SIG-M5 treated with dmso at 0.1 percent for 504 hours (cell line): ENCODE data around the gene NRGN.
A peak's percentile ranks its signal among the peaks of the same experiment; 100 is the strongest.

Source experiments
- DNase-seq: peaks from one replicate; lab custom pipeline; 2025; ENCODE audit not compliant: unreplicated experiment; lab: John Stamatoyannopoulos, UW

Gene NRGN

GRCh38 chr11:124779568-124779967 lies 39.8 kb downstream of the NRGN start:
- no peak for DNase-seq

GRCh38 chr11:124783002-124783401 lies 43.3 kb downstream of the NRGN start:
- DNase-seq = no peak

DNA sequence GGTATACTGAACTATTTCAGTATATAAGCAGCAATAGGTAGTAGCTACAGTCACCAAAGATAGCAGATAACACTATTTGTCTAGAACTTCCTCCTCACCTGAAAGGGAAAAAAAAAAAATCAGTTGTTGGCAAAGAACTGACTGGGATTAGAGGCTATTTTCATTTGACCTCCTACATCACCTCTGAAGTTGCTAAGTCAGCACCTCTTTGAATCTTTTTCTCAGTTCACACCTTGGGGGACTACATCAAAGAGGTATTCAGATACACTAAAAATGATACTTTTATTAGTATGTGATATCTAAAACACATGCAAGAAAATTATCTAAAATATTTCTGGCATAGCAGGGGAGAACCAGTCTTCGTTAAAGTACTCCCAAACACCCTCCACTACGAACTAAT lies 44.3 kb downstream of the NRGN start:
- no peak for DNase-seq

DNA sequence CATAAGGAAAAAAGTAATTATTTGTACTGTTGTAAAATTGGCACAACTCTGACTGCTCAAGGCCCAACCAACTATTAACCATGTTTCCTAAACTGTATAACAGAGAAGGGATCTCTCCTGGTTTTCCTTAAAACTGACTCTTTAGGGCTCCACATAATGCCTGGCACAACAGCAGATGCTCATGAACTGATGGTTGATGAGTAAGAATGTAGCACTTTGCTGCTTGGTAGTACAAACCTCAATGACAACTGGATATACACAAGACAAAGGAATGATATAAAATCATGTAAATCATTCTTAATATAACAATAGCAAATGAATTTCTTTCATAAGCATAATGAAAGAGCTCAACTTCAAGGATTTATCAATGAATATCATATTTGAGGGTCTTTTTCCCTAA lies 48.8 kb downstream of the NRGN start:
- DNase-seq = no peak

GRCh38 chr11:124791626-124792341 lies 52.0 kb downstream of the NRGN start:
- no peak for DNase-seq

GRCh38 chr11:124793466-124794278 lies 53.9 kb downstream of the NRGN start:
- DNase-seq = peak; percentile 46

GRCh38 chr11:124796312-124796711 lies 56.6 kb downstream of the NRGN start:
- no peak for DNase-seq
